Type B pancreatic cell (in vitro differentiated cells): ENCODE results near the gene IL12A. TPM values are rescaled to one million over a fixed set of nuclear protein-coding genes. Genes with fewer than 3 reads are reported as not detected.

ENCODE experiments used
- DNase-seq: peaks from one replicate; pipeline ENCODE4 v3.0.0; 2021; ENCODE audit warnings: mixed read lengths; ENCODE audit not compliant: unreplicated experiment; ENCODE audit errors: extremely low spot score
- H3K27ac Mint-ChIP-seq: 2 replicates; pipeline ENCODE4 v1.8.0; 2021; ENCODE audit warnings: mild to moderate bottlenecking, mixed read lengths
- H3K27me3 Mint-ChIP-seq: 2 replicates; pipeline ENCODE4 v1.8.0; 2021; ENCODE audit warnings: mixed read lengths
- H3K36me3 Mint-ChIP-seq: 2 replicates; pipeline ENCODE4 v1.8.0; 2021; ENCODE audit warnings: mixed read lengths
- H3K4me1 Mint-ChIP-seq: one replicate; pipeline ENCODE4 v1.8.0; 2021; ENCODE audit warnings: mixed read lengths; ENCODE audit not compliant: unreplicated experiment
- H3K4me3 Mint-ChIP-seq: 2 replicates; pipeline ENCODE4 v1.8.0; 2021; ENCODE audit warnings: mild to moderate bottlenecking, mixed read lengths
- H3K9me3 Mint-ChIP-seq: 2 replicates; pipeline ENCODE4 v1.8.0; 2021; ENCODE audit warnings: mixed read lengths
- CTCF ChIP-seq: fragments of 200-600 bp; sonication (generic); conservative IDR thresholded peaks from 2 replicates; pipeline ENCODE4 v1.5.0; 2021; ENCODE audit warnings: antibody characterized with exemption, mild to moderate bottlenecking
- total RNA-seq: library from RNA; stranded (reverse); gene quantifications from 2 replicates; pipeline ENCODE4 v1.2.1, GENCODE V29; 2021; ENCODE audit warnings: low replicate concordance

The IL12A gene
- total RNA-seq, 1 donor from 2014 or later, result 0.34 TPM

GRCh38 chr3:160009525-160009924 is 20.9 kb downstream of the IL12A start:
- H3K27ac Mint-ChIP-seq, result no peak overlapping the region
- no peak overlapping the region for H3K4me3 Mint-ChIP-seq
- H3K4me1 Mint-ChIP-seq, result no peaks in the 10 kb centered on the region
- H3K27me3 Mint-ChIP-seq, result no peaks in the 10 kb centered on the region
- no peaks in the 10 kb centered on the region for H3K9me3 Mint-ChIP-seq
- no peaks in the 10 kb centered on the region for H3K36me3 Mint-ChIP-seq
- DNase-seq, result no peak
- TF ChIP-seq CTCF, result no peak

- Mint-ChIP-seq H3K27me3 (no peaks in the 10 kb centered on the region), H3K4me1 (no peaks in the 10 kb centered on the region), H3K9me3 (no peaks in the 10 kb centered on the region), H3K27ac (no peak overlapping the region), H3K4me3 (no peak overlapping the region), H3K36me3 (no peaks in the 10 kb centered on the region)
- DNase-seq, result no peak
- no peak for TF ChIP-seq CTCF
Measured at GRCh38 chr3:160010578-160010977, 21.9 kb downstream of the IL12A start.

- no peak overlapping the region for H3K4me3 Mint-ChIP-seq
- no peak overlapping the region for H3K27ac Mint-ChIP-seq
- no peak for DNase-seq
- H3K36me3 Mint-ChIP-seq, result no peaks in the 10 kb centered on the region
- H3K27me3 Mint-ChIP-seq, result no peaks in the 10 kb centered on the region
- H3K4me1 Mint-ChIP-seq, result no peaks in the 10 kb centered on the region
- H3K9me3 Mint-ChIP-seq, result no peaks in the 10 kb centered on the region
- no peak for TF ChIP-seq CTCF
Measured at GRCh38 chr3:160012108-160012507, 23.5 kb downstream of the IL12A start.

GRCh38 chr3:160016972-160017371 is 28.3 kb downstream of the IL12A start:
- Mint-ChIP-seq H3K9me3 (no peaks in the 10 kb centered on the region), H3K4me3 (no peak overlapping the region), H3K27ac (no peak overlapping the region), H3K4me1 (no peaks in the 10 kb centered on the region), H3K36me3 (no peaks in the 10 kb centered on the region), H3K27me3 (peaks cover 4% of the 10 kb centered on the region)
- DNase-seq, result no peak
- no peak for TF ChIP-seq CTCF

- Mint-ChIP-seq H3K4me3 (no peak overlapping the region), H3K36me3 (no peaks in the 10 kb centered on the region), H3K4me1 (no peaks in the 10 kb centered on the region), H3K27ac (no peak overlapping the region), H3K9me3 (no peaks in the 10 kb centered on the region), H3K27me3 (peaks cover 13% of the 10 kb centered on the region)
- no peak for DNase-seq
- no peak for TF ChIP-seq CTCF
Measured at GRCh38 chr3:160018959-160019358, 30.3 kb downstream of the IL12A start.

- H3K4me1 Mint-ChIP-seq, result no peaks in the 10 kb centered on the region
- H3K36me3 Mint-ChIP-seq, result no peaks in the 10 kb centered on the region
- H3K27me3 Mint-ChIP-seq, result peaks cover 13% of the 10 kb centered on the region
- DNase-seq, result no peak
- no peak overlapping the region for H3K4me3 Mint-ChIP-seq
- TF ChIP-seq CTCF, result no peak
- H3K9me3 Mint-ChIP-seq, result no peaks in the 10 kb centered on the region
- no peak overlapping the region for H3K27ac Mint-ChIP-seq
Measured at GRCh38 chr3:160020057-160020711, 31.5 kb downstream of the IL12A start.
